Kidney (tissue), 14 donors: ENCODE results near the gene SCML1. TPM values are rescaled to one million over a fixed set of nuclear protein-coding genes. Genes with fewer than 3 reads are reported as not detected.
A peak's percentile ranks its signal among the peaks of the same experiment; 100 is the strongest.

ENCODE experiments used
- DNase-seq, 5 donors: peaks; one replicate each; pipeline ENCODE4 v3.0.0-alpha.2; 2013 to 2020
- FAIRE-seq: peaks from 2 replicates; lab custom pipeline; 2012; peaks lifted over from hg19 to GRCh38; lab: Jason Lieb, UNC
- H3K27ac ChIP-seq, 2 donors: one replicate each; pipeline ENCODE4 v1.7.0; 2013; ENCODE audit warnings: low read depth in 2 of 2, low read length in 2 of 2, inconsistent platforms in 1 of 2
- H3K27me3 ChIP-seq: one replicate; pipeline ENCODE4 v1.7.1; 2013; ENCODE audit warnings: low read length, inconsistent platforms; ENCODE audit not compliant: control insufficient read depth, insufficient read depth
- H3K36me3 ChIP-seq, 3 donors: one replicate each; pipeline versions ENCODE4 v1.7.0 to v1.7.1; 2013; ENCODE audit warnings: low read length in 3 of 3, control low read depth in 1 of 3, inconsistent platforms in 1 of 3; ENCODE audit not compliant: insufficient read depth in 3 of 3, control insufficient read depth in 2 of 3
- H3K4me1 ChIP-seq, 3 donors: one replicate each; pipeline versions ENCODE4 v1.7.0 to v1.7.1; 2013; ENCODE audit warnings: low read length in 3 of 3, inconsistent platforms in 1 of 3, low read depth in 1 of 3; ENCODE audit not compliant: control insufficient read depth in 2 of 3, insufficient read depth in 2 of 3
- H3K4me3 ChIP-seq, 3 donors: one replicate each; pipeline versions ENCODE4 v1.7.0 to v1.8.1; 2013; ENCODE audit warnings: low read length in 3 of 3, control low read depth in 1 of 3, inconsistent platforms in 1 of 3
- H3K9ac ChIP-seq, 3 donors: one replicate each; pipeline versions ENCODE4 v1.7.0 to v1.7.1; 2013; ENCODE audit warnings: low read length in 3 of 3, control low read depth in 1 of 3, inconsistent platforms in 1 of 3
- H3K9me3 ChIP-seq, 3 donors: one replicate each; pipeline versions ENCODE4 v1.7.0 to v1.7.1; 2013; ENCODE audit warnings: low read length in 3 of 3, control low read depth in 1 of 3, inconsistent platforms in 1 of 3; ENCODE audit not compliant: control insufficient read depth in 2 of 3, insufficient read depth in 1 of 3
- CTCF ChIP-seq: IDR thresholded peaks from 3 replicates; pipeline ENCODE4 v1.5.1; 2012; ENCODE audit warnings: mild to moderate bottlenecking, moderate library complexity, borderline replicate concordance; ENCODE audit not compliant: insufficient read depth; ENCODE audit errors: extremely low read depth
- intact Hi-C: fragments of 100-400 bp; cut with DNase I; formaldehyde crosslinking; loops from one replicate; pipeline ENCODE4 v1.11.1; 2022
- polyA plus RNA-seq: library from polyadenylated mRNA; stranded (reverse); fragments of 350-450 nt; fragmentation: Illumina TruSeq; extraction: RNeasy Lipid Tissue Mini Kit (QIAGEN cat#74804); gene quantifications from one replicate; pipeline ENCODE4 v1.2.3, GENCODE V29; 2014; ENCODE audit warnings: low read depth, low replicate concordance; ENCODE audit not compliant: insufficient read depth
- total RNA-seq: library from RNA; stranded (reverse); fragmentation: NEBNext Ultra II Directional; extraction: Animal tissue kit (Norgen Biotek cat#: 25700); gene quantifications from one replicate; pipeline ENCODE4 v1.2.1, GENCODE V29; 2021
- donor health status: control.
- donor health status: control.
- donor health status: control.
- donor health status: control.
- donor health status: control.
- donor health status: DM: yes; HTN: yes; CAD: no.
- donor health status: Normal renal cell carcinoma (clear cell type).

The SCML1 gene
- total and polyA plus RNA-seq, 2 donors from 2014 or later, result 8.5 to 9.9 TPM

GRCh38 chrX:17787557-17787956 is 50.3 kb downstream of the SCML1 start:
- TF ChIP-seq CTCF, result no peak
- Histone ChIP-seq H3K27me3 (peaks cover 2% of the 10 kb centered on the region), H3K9me3 (no peaks in the 10 kb centered on the region), H3K4me1 (no peaks in the 10 kb centered on the region), H3K36me3 (no peaks in the 10 kb centered on the region), H3K9ac (no peak overlapping the region), H3K27ac (no peak overlapping the region), H3K4me3 (no peak overlapping the region)
- no peak for FAIRE-seq
- no peak for DNase-seq
- intact Hi-C loops, result no loop called here

GRCh38 chrX:17788439-17788838 is 51.1 kb downstream of the SCML1 start:
- TF ChIP-seq CTCF, result peak; percentile 65
- Histone ChIP-seq H3K4me3 (no peak overlapping the region), H3K27me3 (peaks cover 2% of the 10 kb centered on the region), H3K9ac (no peak overlapping the region), H3K4me1 (no peaks in the 10 kb centered on the region), H3K36me3 (no peaks in the 10 kb centered on the region), H3K27ac (no peak overlapping the region), H3K9me3 (no peaks in the 10 kb centered on the region)
- intact Hi-C loops, result no loop called here
- no peak for FAIRE-seq
- peak in 4 of 5 donors; percentile 21 to 42 (median 32) for DNase-seq

- Histone ChIP-seq H3K4me1 (no peaks in the 10 kb centered on the region), H3K27me3 (peaks cover 2% of the 10 kb centered on the region), H3K27ac (no peak overlapping the region), H3K9me3 (no peaks in the 10 kb centered on the region), H3K36me3 (no peaks in the 10 kb centered on the region), H3K9ac (no peak overlapping the region), H3K4me3 (no peak overlapping the region)
- TF ChIP-seq CTCF, result no peak
- DNase-seq (no peak), FAIRE-seq (no peak)
- intact Hi-C loops, result no loop called here
These were observed 51.8 kb downstream of the SCML1 start for GRCh38 chrX:17788956-17789562.

- Histone ChIP-seq H3K36me3 (no peaks in the 10 kb centered on the region), H3K9me3 (no peaks in the 10 kb centered on the region), H3K9ac (no peak overlapping the region), H3K27me3 (peaks cover 2% of the 10 kb centered on the region), H3K4me3 (no peak overlapping the region), H3K27ac (no peak overlapping the region), H3K4me1 (no peaks in the 10 kb centered on the region)
- TF ChIP-seq CTCF, result no peak
- DNase-seq (no peak), FAIRE-seq (no peak)
- intact Hi-C loops, result no loop called here
These were observed 55.5 kb downstream of the SCML1 start for GRCh38 chrX:17792826-17793225.
